Parathyroid adenoma (tissue), 2 donors: ENCODE measurements around the gene SLC37A2.
"Not testable (repeated sequence)": the region's sequence is repeated elsewhere in the genome, so short reads cannot be mapped to it uniquely, and the experiment has no call there.

Experiments
- H2AFZ ChIP-seq: fragments of 300-600 bp; sonication (generic); one replicate; pipeline ENCODE4 v1.7.0; 2017; ENCODE audit warnings: antibody characterized with exemption, mild to moderate bottlenecking
- H3K27ac ChIP-seq: fragments of 300-600 bp; sonication (generic); one replicate; pipeline ENCODE4 v1.7.0; 2017
- H3K27me3 ChIP-seq: fragments of 300-600 bp; sonication (generic); one replicate; pipeline ENCODE4 v1.7.0; 2017; ENCODE audit warnings: low read length; ENCODE audit not compliant: control insufficient read depth, insufficient read depth
- H3K36me3 ChIP-seq: fragments of 300-600 bp; sonication (generic); one replicate; pipeline ENCODE4 v1.7.0; 2017; ENCODE audit warnings: low read length; ENCODE audit not compliant: control insufficient read depth, insufficient read depth
- H3K4me1 ChIP-seq: fragments of 300-600 bp; sonication (generic); one replicate; pipeline ENCODE4 v1.7.0; 2017; ENCODE audit warnings: control low read depth
- H3K4me2 ChIP-seq: fragments of 300-600 bp; sonication (generic); one replicate; pipeline ENCODE4 v1.7.0; 2017; ENCODE audit warnings: low read length
- H3K4me3 ChIP-seq: fragments of 300-600 bp; sonication (generic); one replicate; pipeline ENCODE4 v1.7.0; 2017; ENCODE audit warnings: low read depth, low read length
- H3K79me2 ChIP-seq: fragments of 300-600 bp; sonication (generic); one replicate; pipeline ENCODE4 v1.7.0; 2017; ENCODE audit warnings: control low read depth
- H3K9ac ChIP-seq: fragments of 300-600 bp; sonication (generic); one replicate; pipeline ENCODE4 v1.7.0; 2017; ENCODE audit warnings: mild to moderate bottlenecking
- H3K9me3 ChIP-seq: fragments of 300-600 bp; sonication (generic); one replicate; pipeline ENCODE4 v1.7.0; 2017; ENCODE audit warnings: low read length; ENCODE audit not compliant: control insufficient read depth
- TF ChIP-seq, protein P1 (sequence below): fragments of 300-600 bp; sonication (generic); IDR thresholded peaks from one replicate; pipeline ENCODE4 v1.7.0; 2017; ENCODE audit warnings: antibody characterized with exemption, mild to moderate bottlenecking
- donor health status: primary hyperparathyroidism.

SLC37A2 gene

DNA sequence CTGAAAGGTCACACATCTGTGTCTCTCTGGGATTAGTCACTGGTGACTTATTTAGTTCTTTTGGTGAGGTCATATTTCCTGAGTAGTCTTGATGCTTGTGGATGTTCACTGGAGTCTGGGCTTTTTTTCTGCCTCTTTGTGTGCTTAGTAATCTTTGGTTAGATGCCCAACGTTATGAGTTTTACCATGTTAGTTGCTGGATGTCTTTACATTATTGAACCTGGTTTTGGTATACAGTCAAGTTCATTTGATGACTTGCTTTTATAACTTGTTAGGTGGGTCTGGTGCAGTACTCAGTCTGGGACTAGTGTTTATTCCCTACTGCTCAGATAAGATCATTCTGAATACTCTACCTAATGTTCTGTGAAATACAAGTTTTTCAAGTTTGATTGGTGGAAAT lies 26.2 kb upstream of the SLC37A2 start:
- TF ChIP-seq, protein P1, sequence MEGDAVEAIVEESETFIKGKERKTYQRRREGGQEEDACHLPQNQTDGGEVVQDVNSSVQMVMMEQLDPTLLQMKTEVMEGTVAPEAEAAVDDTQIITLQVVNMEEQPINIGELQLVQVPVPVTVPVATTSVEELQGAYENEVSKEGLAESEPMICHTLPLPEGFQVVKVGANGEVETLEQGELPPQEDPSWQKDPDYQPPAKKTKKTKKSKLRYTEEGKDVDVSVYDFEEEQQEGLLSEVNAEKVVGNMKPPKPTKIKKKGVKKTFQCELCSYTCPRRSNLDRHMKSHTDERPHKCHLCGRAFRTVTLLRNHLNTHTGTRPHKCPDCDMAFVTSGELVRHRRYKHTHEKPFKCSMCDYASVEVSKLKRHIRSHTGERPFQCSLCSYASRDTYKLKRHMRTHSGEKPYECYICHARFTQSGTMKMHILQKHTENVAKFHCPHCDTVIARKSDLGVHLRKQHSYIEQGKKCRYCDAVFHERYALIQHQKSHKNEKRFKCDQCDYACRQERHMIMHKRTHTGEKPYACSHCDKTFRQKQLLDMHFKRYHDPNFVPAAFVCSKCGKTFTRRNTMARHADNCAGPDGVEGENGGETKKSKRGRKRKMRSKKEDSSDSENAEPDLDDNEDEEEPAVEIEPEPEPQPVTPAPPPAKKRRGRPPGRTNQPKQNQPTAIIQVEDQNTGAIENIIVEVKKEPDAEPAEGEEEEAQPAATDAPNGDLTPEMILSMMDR: no peak
- H3K9me3 ChIP-seq: no peaks in the 10 kb centered on the region
- no peaks in the 10 kb centered on the region for H3K27me3 ChIP-seq

DNA sequence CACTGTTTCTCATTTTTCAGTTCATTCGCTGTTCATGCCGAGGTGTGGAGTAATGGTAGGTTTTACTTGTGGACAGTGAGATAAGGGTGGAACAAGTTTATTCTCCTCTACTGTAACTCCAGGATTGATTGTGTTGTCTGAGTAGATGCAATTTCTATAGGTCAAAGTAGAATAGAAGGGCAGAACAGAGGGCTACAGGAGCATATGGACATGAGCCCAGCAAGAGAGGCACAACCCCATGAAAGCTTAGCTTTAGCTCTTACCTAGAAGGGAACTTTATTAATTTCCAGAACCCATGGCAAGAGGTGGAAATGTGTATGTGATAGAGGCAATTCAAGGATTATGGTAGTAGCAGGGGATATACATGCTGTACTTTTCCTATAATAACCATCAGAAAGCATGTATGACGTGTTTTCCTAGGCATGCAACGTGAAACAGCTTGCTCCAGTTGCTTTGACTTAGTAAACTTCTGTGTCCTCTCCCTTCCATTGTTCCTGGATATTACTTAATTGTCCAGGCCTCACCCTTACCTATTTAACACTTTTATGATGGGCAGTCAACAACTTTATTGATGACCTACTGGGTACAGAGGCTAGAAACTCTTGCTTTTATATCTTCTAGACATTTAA lies 13.8 kb upstream of the SLC37A2 start:
- no peaks in the 10 kb centered on the region for H3K79me2 ChIP-seq
- H3K27me3 ChIP-seq: no peaks in the 10 kb centered on the region
- no peak overlapping the region for H3K27ac ChIP-seq
- no peak overlapping the region for H3K9ac ChIP-seq
- H3K4me3 ChIP-seq: no peak overlapping the region
- H3K4me2 ChIP-seq: no peak overlapping the region
- TF ChIP-seq, protein P1: no peak
- H3K36me3 ChIP-seq: no peaks in the 10 kb centered on the region
- H3K9me3 ChIP-seq: no peaks in the 10 kb centered on the region
- no peaks in the 10 kb centered on the region for H3K4me1 ChIP-seq
- H2AFZ ChIP-seq: no peak overlapping the region

More for the DNA sequence above, 26.2 kb upstream of the SLC37A2 start:
- H3K36me3 ChIP-seq: no peaks in the 10 kb centered on the region
- no peak overlapping the region for H3K27ac ChIP-seq
- H3K4me3 ChIP-seq: no peak overlapping the region
- no peaks in the 10 kb centered on the region for H3K4me1 ChIP-seq
- H2AFZ ChIP-seq: no peak overlapping the region
- no peak overlapping the region for H3K4me2 ChIP-seq
- H3K9ac ChIP-seq: no peak overlapping the region
- H3K79me2 ChIP-seq: no peaks in the 10 kb centered on the region

DNA sequence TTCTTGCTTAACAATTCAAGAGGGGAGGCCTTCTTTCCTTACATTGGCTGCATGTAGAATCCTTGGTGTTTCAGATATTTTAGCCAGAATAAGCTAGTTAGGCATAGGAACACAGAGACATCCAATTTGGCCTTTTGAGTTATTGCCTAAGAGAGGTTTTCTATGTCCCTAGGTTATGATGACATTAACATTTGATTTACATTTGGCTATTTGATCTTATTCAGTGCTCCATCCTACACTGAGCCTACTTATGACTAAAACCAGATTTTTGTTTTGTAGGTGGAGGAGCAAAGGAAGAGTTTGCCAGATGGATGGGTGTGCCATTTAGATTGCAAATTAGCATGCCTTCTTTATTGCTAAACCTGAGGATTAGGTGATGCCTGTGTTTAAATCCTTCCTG lies 11.1 kb upstream of the SLC37A2 start:
- Histone ChIP-seq H3K36me3 (no peaks in the 10 kb centered on the region), H3K4me1 (no peaks in the 10 kb centered on the region), H3K4me2 (no peak overlapping the region), H3K27ac (no peak overlapping the region), H3K9me3 (no peaks in the 10 kb centered on the region), H2AFZ (no peak overlapping the region), H3K9ac (no peak overlapping the region), H3K27me3 (no peaks in the 10 kb centered on the region), H3K4me3 (no peak overlapping the region), H3K79me2 (no peaks in the 10 kb centered on the region)
- TF ChIP-seq, protein P1: no peak

DNA sequence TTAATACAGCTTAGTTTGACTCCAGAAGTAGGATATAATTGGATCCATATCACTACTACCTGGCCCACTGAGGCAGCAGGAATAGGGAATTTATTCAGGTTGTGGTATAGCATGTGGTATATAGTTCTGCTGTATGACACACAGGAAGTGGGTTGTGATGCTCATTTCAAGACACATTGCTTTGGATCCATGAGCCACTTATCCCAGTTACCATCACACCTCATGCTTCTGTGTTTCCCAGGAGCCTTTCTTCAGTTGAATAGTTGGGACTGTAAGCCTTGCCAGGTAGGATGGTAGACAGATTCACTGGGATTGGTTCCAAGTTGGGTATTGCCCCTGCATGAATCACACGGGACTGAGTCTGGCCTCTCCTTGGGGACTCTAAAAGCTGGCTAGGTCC lies 9.9 kb upstream of the SLC37A2 start:
- no peaks in the 10 kb centered on the region for H3K79me2 ChIP-seq
- no peak overlapping the region for H3K4me3 ChIP-seq
- H3K27ac ChIP-seq: no peak overlapping the region
- no peaks in the 10 kb centered on the region for H3K4me1 ChIP-seq
- no peaks in the 10 kb centered on the region for H3K36me3 ChIP-seq
- TF ChIP-seq, protein P1: no peak
- H3K9me3 ChIP-seq: no peaks in the 10 kb centered on the region
- H3K4me2 ChIP-seq: no peak overlapping the region
- H3K9ac ChIP-seq: no peak overlapping the region
- H2AFZ ChIP-seq: no peak overlapping the region
- H3K27me3 ChIP-seq: no peaks in the 10 kb centered on the region

DNA sequence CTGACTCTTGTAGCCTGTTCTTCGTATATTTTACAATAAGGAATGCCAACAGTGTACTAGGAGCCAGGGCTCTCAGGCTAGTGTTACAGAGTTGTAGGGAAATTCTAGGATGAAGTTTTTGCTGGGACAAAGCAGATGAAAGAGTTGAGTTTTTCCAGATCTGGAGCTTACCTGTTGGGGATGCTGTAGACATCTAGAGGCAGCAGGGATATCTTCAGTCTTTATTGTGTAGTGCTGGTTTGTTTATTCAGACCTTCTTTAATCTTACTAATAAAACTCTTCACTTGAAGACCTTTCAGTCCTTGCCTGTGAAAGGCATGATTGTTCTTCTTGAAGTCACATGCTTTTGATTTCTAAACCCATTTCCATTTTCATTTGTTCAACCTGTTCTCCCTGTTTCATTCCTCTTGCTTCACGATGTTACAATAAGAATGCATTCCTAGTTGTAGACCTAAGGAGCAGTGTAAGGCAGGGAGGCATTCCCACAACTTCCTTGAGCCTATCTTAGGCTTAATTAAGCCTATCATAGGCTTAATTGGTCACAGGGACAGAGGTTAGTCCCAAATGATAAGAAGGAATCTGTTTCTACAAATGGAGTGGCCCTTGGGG lies 7.9 kb upstream of the SLC37A2 start:
- Histone ChIP-seq H3K4me2 (no peak overlapping the region), H3K27ac (no peak overlapping the region), H3K9ac (no peak overlapping the region), H3K79me2 (no peaks in the 10 kb centered on the region), H3K27me3 (no peaks in the 10 kb centered on the region), H3K9me3 (no peaks in the 10 kb centered on the region), H2AFZ (no peak overlapping the region), H3K4me1 (no peaks in the 10 kb centered on the region), H3K4me3 (no peak overlapping the region), H3K36me3 (no peaks in the 10 kb centered on the region)
- TF ChIP-seq, protein P1: no peak

DNA sequence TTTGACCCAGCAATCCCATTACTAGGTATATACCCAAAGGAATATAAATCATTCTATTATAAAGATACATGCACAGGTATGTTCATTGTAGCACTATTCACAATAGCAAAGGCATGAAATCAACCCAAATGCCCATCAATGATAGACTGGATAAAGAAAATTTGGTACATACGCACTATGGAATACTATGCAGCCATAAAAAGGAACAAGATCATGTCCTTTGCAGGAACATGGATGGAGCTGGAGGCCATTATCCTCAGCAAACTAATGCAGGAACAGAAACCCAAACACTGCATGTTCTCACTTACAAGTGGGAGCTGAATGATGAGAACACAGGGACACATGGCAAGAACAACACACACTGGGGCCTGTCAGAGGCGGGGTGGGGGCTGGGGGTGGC lies 7.0 kb upstream of the SLC37A2 start:
- not testable (repeated sequence) for H3K4me3 ChIP-seq, H3K36me3 ChIP-seq, H3K27me3 ChIP-seq, H3K4me1 ChIP-seq, H3K4me2 ChIP-seq, H3K9ac ChIP-seq, H3K9me3 ChIP-seq, H2AFZ ChIP-seq, H3K27ac ChIP-seq, H3K79me2 ChIP-seq
